H9 (cell line): ENCODE data around the gene PMIS2. TPM values are rescaled to one million over a fixed set of nuclear protein-coding genes. Genes with fewer than 3 reads are reported as not detected.

Experiments
- DNase-seq: peaks from one replicate; pipeline ENCODE4 v3.0.0-alpha.2; 2017
- H2AFZ ChIP-seq: one replicate; pipeline ENCODE4 v1.6.1; 2013; ENCODE audit warnings: mild to moderate bottlenecking, low read length, control low read depth, moderate library complexity
- H2AK5ac ChIP-seq: 2 replicates; pipeline ENCODE4 v1.6.1; 2013; ENCODE audit warnings: low read length, control low read depth, mixed read lengths; ENCODE audit not compliant: insufficient read length
- H2BK120ac ChIP-seq: one replicate; pipeline ENCODE4 v1.6.1; 2013; ENCODE audit warnings: low read depth, mild to moderate bottlenecking, low read length, control low read depth, inconsistent platforms; ENCODE audit not compliant: poor library complexity, severe bottlenecking
- H2BK12ac ChIP-seq: 2 replicates; pipeline ENCODE4 v1.6.1; 2013; ENCODE audit warnings: low read length, control low read depth, mixed read lengths, low read depth; ENCODE audit not compliant: insufficient read length
- H2BK15ac ChIP-seq: 2 replicates; pipeline ENCODE4 v1.6.1; 2013; ENCODE audit warnings: low read depth, low read length, control low read depth
- H2BK20ac ChIP-seq: one replicate; pipeline ENCODE4 v1.6.1; 2013; ENCODE audit warnings: low read depth, mild to moderate bottlenecking, low read length, control low read depth, inconsistent platforms; ENCODE audit not compliant: poor library complexity, severe bottlenecking
- H2BK5ac ChIP-seq: 2 replicates; pipeline ENCODE4 v1.6.1; 2013; ENCODE audit warnings: low read length, control low read depth, mixed read lengths; ENCODE audit not compliant: insufficient read length
- H3K14ac ChIP-seq: 2 replicates; pipeline ENCODE4 v1.6.1; 2013; ENCODE audit warnings: low read length, control low read depth; ENCODE audit not compliant: insufficient read depth
- H3K18ac ChIP-seq: 2 replicates; pipeline ENCODE4 v1.6.1; 2013; ENCODE audit warnings: low read depth, mild to moderate bottlenecking, mixed read lengths, low read length, control low read depth; ENCODE audit not compliant: insufficient read length
- H3K23ac ChIP-seq: 2 replicates; pipeline ENCODE4 v1.6.1; 2013; ENCODE audit warnings: low read length, control low read depth, mixed read lengths, low read depth; ENCODE audit not compliant: insufficient read length
- H3K23me2 ChIP-seq: 2 replicates; pipeline ENCODE4 v1.6.1; 2013; ENCODE audit warnings: low read depth, mild to moderate bottlenecking, mixed read lengths, low read length, control low read depth; ENCODE audit not compliant: insufficient read length, poor library complexity, severe bottlenecking
- H3K27ac ChIP-seq: 2 replicates; pipeline ENCODE4 v1.5.1; 2013; ENCODE audit warnings: low read length, control low read depth, mixed read lengths, low read depth; ENCODE audit not compliant: insufficient read length
- H3K27me3 ChIP-seq: 2 replicates; pipeline ENCODE4 v1.6.1; 2013; ENCODE audit warnings: low read length, control low read depth, inconsistent platforms; ENCODE audit not compliant: insufficient read depth
- H3K4ac ChIP-seq: 2 replicates; pipeline ENCODE4 v1.6.1; 2013; ENCODE audit warnings: low read depth, mild to moderate bottlenecking, control low read depth, inconsistent platforms, low read length, moderate library complexity
- H3K4me1 ChIP-seq: 2 replicates; pipeline ENCODE4 v1.6.1; 2013; ENCODE audit warnings: low read length, control low read depth, inconsistent platforms; ENCODE audit not compliant: insufficient read depth
- H3K4me2 ChIP-seq: 2 replicates; pipeline ENCODE4 v1.6.1; 2013; ENCODE audit warnings: low read length, control low read depth, mixed read lengths; ENCODE audit not compliant: insufficient read length, insufficient read depth
- H3K56ac ChIP-seq: 2 replicates; pipeline ENCODE4 v1.6.1; 2013; ENCODE audit warnings: low read depth, mild to moderate bottlenecking, mixed read lengths, low read length, control low read depth; ENCODE audit not compliant: insufficient read length
- H3K79me1 ChIP-seq: 2 replicates; pipeline ENCODE4 v1.6.1; 2013; ENCODE audit warnings: low read depth, mild to moderate bottlenecking, moderate library complexity, low read length, control low read depth, inconsistent platforms; ENCODE audit not compliant: insufficient read depth, poor library complexity, severe bottlenecking
- H3K79me2 ChIP-seq: 2 replicates; pipeline ENCODE4 v1.6.1; 2013; ENCODE audit warnings: low read length, control low read depth, inconsistent platforms; ENCODE audit not compliant: insufficient read depth
- H3K9ac ChIP-seq: 2 replicates; pipeline ENCODE4 v1.6.1; 2013; ENCODE audit warnings: low read length, control low read depth, mixed read lengths; ENCODE audit not compliant: insufficient read length; ENCODE audit errors: extremely low read depth
- H3K9me3 ChIP-seq: one replicate; pipeline ENCODE4 v1.6.1; 2013; ENCODE audit warnings: low read depth, low read length, inconsistent platforms; ENCODE audit not compliant: control insufficient read depth
- H3T11ph ChIP-seq: one replicate; pipeline ENCODE4 v1.6.1; 2013; ENCODE audit warnings: mild to moderate bottlenecking, low read length, control low read depth, inconsistent platforms
- H4K20me1 ChIP-seq: one replicate; pipeline ENCODE4 v1.6.1; 2013; ENCODE audit not compliant: control insufficient read depth, insufficient read length, insufficient read depth
- H4K5ac ChIP-seq: 2 replicates; pipeline ENCODE4 v1.6.1; 2013; ENCODE audit warnings: low read depth, mild to moderate bottlenecking, mixed read lengths, low read length, control low read depth; ENCODE audit not compliant: insufficient read length
- H4K8ac ChIP-seq: replicated peaks from 2 replicates; pipeline ENCODE4 v1.6.1; 2013; ENCODE audit warnings: low read length, control low read depth, mixed read lengths, low read depth; ENCODE audit not compliant: insufficient read length
- H4K91ac ChIP-seq: 2 replicates; pipeline ENCODE4 v1.6.1; 2013; ENCODE audit warnings: low read depth, mild to moderate bottlenecking, moderate library complexity, mixed read lengths, low read length, control low read depth; ENCODE audit not compliant: insufficient read length
- H3K27ac Mint-ChIP-seq, 3 experiments: 2 replicates in 2 of 3; 3 replicates in 1 of 3; pipeline ENCODE4 v1.8.0; 2020 to 2021; ENCODE audit warnings: mixed read lengths in 3 of 3, mild to moderate bottlenecking in 1 of 3, moderate library complexity in 1 of 3
- H3K27me3 Mint-ChIP-seq: 2 replicates; pipeline ENCODE4 v1.8.0; 2021; ENCODE audit warnings: low read depth, mild to moderate bottlenecking, moderate library complexity, mixed read lengths
- H3K36me3 Mint-ChIP-seq, 3 experiments: 2 replicates in 2 of 3; 3 replicates in 1 of 3; pipeline ENCODE4 v1.8.0; 2020 to 2021; ENCODE audit warnings: low read depth in 3 of 3, mixed read lengths in 3 of 3; ENCODE audit not compliant: insufficient read depth in 1 of 3
- H3K4me1 Mint-ChIP-seq, 2 experiments: 2 replicates each; pipeline ENCODE4 v1.8.0; 2020; ENCODE audit warnings: mixed read lengths in 2 of 2
- H3K4me3 Mint-ChIP-seq, 2 experiments: 2 replicates in 1 of 2; 3 replicates in 1 of 2; pipeline ENCODE4 v1.8.0; 2020 to 2021; ENCODE audit warnings: mild to moderate bottlenecking in 2 of 2, mixed read lengths in 2 of 2, moderate library complexity in 1 of 2
- H3K9me3 Mint-ChIP-seq, 2 experiments: 2 replicates in 1 of 2; 3 replicates in 1 of 2; pipeline ENCODE4 v1.8.0; 2020; ENCODE audit warnings: mild to moderate bottlenecking in 2 of 2, mixed read lengths in 2 of 2, moderate library complexity in 1 of 2
- WGBS: extraction: QIAGEN DNeasy Blood & Tissue Kit; methylation state at CpG from one replicate; pipeline ENCODE4 v1.1.7; 2013; ENCODE audit warnings: missing lambda C conversion rate, low lambda C conversion rate, mixed read lengths; ENCODE audit not compliant: insufficient read length; ENCODE audit errors: extremely low coverage; 5-methylcytosine and 5-hydroxymethylcytosine counted together
- total RNA-seq: library from RNA; stranded (reverse); gene quantifications from 2 replicates; pipeline ENCODE4 v1.2.1, GENCODE V29; 2021
- TF ChIP-seq, protein P1 (sequence below): fragments of 200-600 bp; sonication (generic); conservative IDR thresholded peaks from 3 replicates; pipeline ENCODE4 v1.8.0; 2021; ENCODE audit warnings: antibody characterized with exemption, mild to moderate bottlenecking

PMIS2 gene
- total RNA-seq, 1 experiment from 2014 or later: not detected

DNA sequence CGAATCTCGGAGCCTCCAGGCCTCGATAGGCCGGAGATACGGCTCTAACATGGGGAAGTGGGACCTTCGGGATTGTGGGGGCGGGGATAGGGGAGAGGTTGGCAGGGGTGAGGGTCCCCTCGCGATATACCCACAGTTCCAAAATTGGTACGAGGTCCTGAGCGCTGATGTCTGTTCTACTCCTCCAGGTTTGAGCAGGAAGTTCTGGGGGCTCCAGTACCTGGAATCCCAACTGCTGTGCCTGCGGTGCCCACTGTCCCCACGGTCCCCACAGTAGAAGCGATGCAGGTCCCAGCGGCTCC, 43.3 kb downstream of the PMIS2 start:
- no peak overlapping the region for H3K56ac ChIP-seq
- no peaks in the 10 kb centered on the region for H3K9me3 Mint-ChIP-seq
- no peak overlapping the region for H3K23ac ChIP-seq
- peaks cover 21 to 39% (median 36%) of the 10 kb centered on the region in 3 experiments for H3K36me3 Mint-ChIP-seq
- H3K79me1 ChIP-seq: no peaks in the 10 kb centered on the region
- no peak overlapping the region for H2BK20ac ChIP-seq
- H3K27ac ChIP-seq: no peak overlapping the region
- H3K27ac Mint-ChIP-seq: peak overlapping the region in 2 of 3 experiments; percentile 20 to 98; a peak in 4 of 7 replicates
- H4K5ac ChIP-seq: no peak overlapping the region
- H3K4me2 ChIP-seq: peak overlapping the region; percentile 99
- no peak overlapping the region for H2BK15ac ChIP-seq
- H3T11ph ChIP-seq: no peak overlapping the region
- H2AK5ac ChIP-seq: no peak overlapping the region
- H2AFZ ChIP-seq: no peak overlapping the region
- peaks cover 2% of the 10 kb centered on the region; the same call in 1 of the 2 replicates for H3K4me1 ChIP-seq
- H3K9ac ChIP-seq: peak overlapping the region; percentile 77
- H4K91ac ChIP-seq: no peak overlapping the region
- peaks cover 3% of the 10 kb centered on the region for H3K23me2 ChIP-seq
- no peak overlapping the region for H2BK5ac ChIP-seq
- H2BK120ac ChIP-seq: no peak overlapping the region
- peaks cover 2% of the 10 kb centered on the region; the same call in 1 of the 2 replicates for H3K27me3 Mint-ChIP-seq
- H4K20me1 ChIP-seq: no peaks in the 10 kb centered on the region
- H3K4ac ChIP-seq: no peak overlapping the region
- no CpG with 5 or more reads among the region's 15 CpGs for WGBS
- DNase-seq: no peak
- H3K4me3 Mint-ChIP-seq: peak overlapping the region; percentile 96
- no peak overlapping the region for H4K8ac ChIP-seq
- no peaks in the 10 kb centered on the region for H3K27me3 ChIP-seq
- H3K79me2 ChIP-seq: no peaks in the 10 kb centered on the region; the same call in 1 of the 2 replicates
- peaks cover 5 to 8% of the 10 kb centered on the region in 2 experiments for H3K4me1 Mint-ChIP-seq
- TF ChIP-seq, protein P1, sequence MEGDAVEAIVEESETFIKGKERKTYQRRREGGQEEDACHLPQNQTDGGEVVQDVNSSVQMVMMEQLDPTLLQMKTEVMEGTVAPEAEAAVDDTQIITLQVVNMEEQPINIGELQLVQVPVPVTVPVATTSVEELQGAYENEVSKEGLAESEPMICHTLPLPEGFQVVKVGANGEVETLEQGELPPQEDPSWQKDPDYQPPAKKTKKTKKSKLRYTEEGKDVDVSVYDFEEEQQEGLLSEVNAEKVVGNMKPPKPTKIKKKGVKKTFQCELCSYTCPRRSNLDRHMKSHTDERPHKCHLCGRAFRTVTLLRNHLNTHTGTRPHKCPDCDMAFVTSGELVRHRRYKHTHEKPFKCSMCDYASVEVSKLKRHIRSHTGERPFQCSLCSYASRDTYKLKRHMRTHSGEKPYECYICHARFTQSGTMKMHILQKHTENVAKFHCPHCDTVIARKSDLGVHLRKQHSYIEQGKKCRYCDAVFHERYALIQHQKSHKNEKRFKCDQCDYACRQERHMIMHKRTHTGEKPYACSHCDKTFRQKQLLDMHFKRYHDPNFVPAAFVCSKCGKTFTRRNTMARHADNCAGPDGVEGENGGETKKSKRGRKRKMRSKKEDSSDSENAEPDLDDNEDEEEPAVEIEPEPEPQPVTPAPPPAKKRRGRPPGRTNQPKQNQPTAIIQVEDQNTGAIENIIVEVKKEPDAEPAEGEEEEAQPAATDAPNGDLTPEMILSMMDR: no peak
- H3K9me3 ChIP-seq: no peaks in the 10 kb centered on the region
- no peak overlapping the region for H2BK12ac ChIP-seq
- no peak overlapping the region for H3K14ac ChIP-seq
- no peak overlapping the region for H3K18ac ChIP-seq
